ENCODE results near the gene SLC9A9.
"Not testable (repeated sequence)": the region's sequence is repeated elsewhere in the genome, so short reads cannot be mapped to it uniquely, and the experiment has no call there.

The SLC9A9 gene

DNA sequence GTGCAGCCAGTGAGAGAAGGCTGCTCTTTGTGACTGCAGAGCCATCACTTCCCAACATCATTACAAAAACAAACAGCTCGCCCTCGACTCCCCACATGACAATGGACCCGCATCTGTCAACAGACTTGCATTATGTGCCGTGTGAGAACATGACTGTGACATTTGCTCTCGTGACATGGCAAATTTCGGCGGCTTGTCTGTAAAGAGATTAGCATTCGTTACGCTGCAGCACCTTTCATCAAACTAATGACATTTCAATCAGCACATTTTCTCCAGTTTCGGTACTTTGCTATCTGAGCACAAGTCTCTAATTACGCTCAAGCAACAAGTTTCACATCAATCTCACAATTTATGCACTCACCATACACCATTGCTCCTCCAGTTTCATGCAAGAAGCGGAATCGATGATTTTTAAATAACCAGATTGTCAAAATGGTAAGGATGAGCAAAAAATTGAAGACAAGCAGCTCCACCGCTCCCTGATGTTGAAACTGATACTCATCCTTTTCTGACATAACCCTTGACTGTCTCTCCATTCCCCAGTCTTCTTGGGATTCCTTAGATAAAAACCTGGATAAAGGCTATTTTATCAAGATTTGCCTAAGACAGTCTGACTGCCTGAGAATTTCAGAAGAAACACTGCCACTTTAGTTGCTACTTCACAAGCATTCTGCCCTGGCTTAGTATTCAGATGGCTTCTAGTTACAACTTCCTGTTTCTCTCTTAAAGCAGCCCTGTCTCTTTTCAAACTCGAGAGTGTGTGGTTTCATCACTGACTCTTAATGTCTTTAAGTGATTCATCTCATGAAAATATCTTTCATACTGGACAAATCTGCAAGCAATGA is at the start of gene SLC9A9:
TSS of gene SLC9A9 (minus strand) at position 682 of the 845 bp plus-strand sequence. CDS start at position 536, 146 bp downstream.
- DNase-seq = peak; percentile 59

DNA sequence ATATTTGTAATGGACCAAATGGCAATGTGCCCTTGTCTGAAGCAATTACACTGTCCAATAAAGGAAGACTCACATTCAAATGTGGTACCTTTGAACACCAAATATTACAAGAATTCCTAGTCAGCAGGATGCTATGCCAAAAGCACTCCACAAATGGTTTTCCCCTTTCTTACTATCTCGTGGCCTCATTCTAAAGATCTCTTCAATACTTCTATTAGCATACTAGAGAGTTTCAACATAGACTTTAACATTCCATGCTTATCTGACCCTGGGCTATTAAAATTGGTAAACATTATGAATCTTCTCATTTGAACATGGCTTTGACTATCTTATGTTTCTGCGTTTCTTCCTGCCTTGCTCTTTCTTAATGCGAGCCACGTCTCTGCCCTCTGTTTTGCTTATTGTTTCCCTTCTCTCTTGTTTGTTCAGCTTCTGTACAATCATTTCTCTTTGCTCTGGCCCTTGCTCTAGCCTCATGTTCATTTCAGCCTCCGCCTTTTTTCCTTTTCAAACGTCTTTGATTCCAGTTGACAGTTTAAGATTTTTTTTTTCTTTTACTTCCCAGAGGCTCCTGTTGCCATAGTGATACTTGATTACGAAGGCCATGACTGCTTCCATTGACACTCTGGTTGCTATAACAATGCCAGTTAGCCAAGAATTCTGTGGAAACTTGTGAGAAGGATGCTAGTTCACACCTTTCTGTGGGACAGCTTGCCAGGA is 49.5 kb upstream of the SLC9A9 start:
- no peak for DNase-seq

DNA sequence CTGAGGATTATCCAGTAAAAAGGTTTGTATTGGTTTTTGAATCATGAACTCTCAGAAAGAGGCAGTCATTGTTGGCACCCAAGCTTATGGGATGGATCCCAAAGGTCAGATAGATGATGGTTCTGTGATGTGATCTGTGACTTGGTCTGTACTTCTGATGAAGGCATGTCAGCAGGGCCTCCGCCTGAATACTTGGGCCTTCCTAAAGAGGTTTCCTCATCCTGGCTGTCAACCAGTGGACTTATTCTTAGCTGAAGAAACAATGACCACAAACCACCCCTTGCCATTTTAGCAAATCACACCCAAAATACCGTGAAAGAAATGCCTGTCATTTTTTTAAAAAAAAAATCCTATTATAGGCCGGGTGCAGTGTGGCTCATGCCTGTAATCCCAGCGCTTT is 48.2 kb upstream of the SLC9A9 start:
- DNase-seq = no peak

DNA sequence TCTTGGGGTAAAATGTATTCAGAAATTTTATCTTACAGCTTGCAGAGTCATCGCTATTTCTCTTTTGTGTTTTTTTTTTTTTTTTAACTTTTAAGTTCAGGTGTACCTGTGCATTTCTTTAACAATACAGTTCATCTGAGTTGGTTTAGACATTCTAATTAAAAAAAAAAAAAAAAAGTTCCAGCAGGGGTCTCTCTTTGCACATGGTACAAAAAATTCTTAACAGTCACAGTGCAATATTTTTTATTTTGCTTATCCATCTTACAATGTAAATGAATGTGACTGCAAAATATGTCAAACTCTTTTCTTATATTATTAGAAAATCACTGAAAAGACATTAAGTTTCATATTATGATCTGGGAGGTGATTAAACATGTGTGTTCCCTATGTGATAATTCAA is 47.5 kb upstream of the SLC9A9 start:
- no peak for DNase-seq

DNA sequence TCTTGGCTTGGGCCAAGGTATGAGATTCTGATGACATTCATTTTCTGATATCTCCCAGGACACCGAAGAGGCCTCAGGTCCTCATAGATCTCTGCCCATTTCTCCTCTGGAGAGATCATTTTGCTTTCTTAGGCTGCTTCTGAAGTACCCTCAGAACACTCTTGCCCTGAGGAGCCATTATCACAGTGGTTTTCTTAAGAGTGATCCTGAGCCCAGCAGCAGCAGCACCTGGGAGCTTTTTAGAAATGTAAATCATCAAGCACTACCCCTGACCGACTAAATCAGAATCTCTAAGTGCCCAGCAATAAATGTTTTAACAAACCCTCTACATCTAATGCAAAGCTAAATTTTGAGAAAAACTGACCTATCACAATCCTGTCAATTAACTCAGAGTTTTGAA is 40.6 kb upstream of the SLC9A9 start:
- no peak for DNase-seq

DNA sequence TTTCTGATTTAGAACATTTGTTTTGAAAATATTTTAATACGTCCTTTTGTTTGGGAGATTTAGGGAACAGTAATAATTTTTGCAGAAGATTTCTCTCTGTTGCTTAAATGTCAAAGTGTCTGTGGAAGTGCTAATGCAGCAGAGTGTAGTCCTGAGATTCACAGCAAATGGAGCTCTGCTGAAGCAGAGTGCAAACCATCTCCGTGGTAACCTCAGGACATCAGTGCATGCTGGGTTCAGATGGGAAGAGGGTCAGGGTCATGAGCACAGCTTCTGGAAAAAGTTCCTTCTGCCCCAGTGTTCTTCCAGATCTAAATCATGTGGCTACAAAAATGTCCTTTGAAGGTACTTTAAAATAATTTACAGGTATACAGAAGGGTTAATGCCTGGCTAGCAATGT is 39.9 kb upstream of the SLC9A9 start:
- DNase-seq = no peak

DNA sequence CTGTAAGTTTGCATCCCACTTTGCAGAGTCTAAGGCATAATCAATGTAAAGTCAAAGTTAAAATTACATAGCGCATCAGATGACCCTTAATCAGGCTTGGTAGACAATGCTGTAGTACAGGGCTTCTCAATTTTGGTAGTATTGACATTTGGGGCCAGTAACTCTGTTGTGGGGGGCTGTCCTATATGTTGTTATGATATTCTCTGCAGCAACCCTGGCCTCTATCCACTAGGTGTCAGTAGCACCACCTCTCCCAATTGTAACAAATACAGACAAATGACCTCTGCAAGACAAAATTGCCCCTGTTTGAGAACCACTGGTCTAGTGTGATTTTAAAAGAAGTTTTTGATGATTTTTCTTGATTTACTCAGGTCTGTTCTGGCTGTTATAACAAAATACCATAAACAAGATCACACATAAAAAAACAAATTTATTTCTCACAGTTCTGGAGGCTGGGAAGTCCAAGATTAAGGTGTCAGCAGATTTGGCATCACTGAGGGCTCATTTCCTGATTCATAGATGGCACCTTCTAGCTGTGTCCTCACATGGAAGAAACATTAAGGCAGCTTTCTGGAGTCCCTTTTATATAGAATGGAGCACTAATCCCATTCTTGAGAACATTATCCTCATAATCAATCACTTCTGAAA is 37.6 kb upstream of the SLC9A9 start:
- DNase-seq = peak; percentile 49

DNA sequence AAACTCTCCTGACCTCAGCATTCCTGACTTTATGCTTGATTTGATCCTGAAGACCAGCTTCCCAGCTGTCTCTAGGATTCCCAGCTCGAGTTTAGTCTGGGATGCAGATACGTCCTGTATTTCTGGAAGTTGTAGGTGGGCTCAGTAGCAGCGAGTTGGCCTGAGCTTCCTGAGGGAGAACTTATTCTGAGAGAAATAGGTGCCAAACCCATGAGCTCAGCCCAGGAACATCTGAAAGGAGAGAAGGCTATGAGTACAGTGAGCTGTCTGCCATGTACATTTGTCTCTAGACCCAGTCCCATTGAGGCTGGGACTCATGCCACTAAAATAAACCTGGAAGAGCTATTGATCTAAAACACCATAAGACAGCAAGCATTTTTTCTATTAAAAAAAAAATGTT is 36.6 kb upstream of the SLC9A9 start:
- DNase-seq = no peak

DNA sequence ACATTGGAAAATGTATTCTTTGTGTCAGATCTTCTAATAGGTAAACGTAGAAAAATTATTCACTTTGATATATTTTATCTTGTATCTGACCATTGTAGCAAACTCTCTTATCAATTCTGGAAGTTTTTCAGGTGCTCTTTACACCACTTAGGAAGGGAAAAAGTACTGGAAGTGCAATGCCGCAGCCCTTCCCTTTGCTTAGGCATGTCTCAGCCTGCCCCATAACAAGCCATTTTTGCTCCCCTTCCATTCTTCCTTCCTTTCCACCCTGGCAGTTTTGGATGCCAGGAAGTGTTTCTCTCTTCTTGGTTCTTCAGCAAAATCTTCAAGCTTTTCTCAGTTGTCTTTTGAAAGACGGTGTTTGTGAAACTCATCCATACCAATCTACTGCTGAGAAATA is 34.9 kb upstream of the SLC9A9 start:
- no peak for DNase-seq

DNA sequence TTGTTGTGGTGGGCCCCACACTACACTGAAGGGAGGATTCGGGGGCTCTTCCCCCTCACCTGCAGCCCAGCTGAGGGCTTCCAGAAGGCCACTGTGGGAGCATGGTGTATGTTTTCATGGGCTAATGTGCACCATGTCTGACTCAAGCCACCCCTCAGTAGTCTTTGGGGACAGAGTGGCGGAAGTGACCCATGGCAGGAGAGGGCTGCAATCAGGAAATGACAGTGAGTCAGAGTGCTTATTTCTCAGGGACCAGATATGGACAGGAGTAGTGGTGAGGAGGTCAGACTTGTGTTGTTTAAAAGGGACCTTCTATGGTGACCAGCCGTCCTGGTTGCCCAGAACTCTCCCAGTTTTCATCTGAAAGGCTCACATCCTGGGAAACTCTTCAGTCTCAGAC is 32.8 kb upstream of the SLC9A9 start:
- no peak for DNase-seq

DNA sequence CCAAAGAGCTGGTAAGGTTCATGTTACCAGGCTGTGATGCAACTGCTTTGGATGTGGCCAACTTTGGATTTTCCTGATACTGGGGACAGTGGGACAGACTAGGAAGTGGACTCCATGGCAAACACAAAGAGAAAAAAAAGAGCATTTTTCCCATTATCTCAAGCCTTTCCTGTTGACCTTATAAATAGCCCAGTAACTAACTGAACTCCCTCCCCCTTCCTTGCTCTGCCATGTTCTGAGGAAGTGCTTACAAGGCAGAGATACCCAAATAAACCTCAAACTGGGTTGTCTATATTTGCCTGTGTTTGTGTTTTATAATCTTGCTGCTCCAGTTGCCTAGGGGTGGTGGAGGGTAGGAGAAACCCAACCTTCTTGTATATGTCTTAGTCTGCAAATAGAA is 27.3 kb upstream of the SLC9A9 start:
- DNase-seq = no peak

DNA sequence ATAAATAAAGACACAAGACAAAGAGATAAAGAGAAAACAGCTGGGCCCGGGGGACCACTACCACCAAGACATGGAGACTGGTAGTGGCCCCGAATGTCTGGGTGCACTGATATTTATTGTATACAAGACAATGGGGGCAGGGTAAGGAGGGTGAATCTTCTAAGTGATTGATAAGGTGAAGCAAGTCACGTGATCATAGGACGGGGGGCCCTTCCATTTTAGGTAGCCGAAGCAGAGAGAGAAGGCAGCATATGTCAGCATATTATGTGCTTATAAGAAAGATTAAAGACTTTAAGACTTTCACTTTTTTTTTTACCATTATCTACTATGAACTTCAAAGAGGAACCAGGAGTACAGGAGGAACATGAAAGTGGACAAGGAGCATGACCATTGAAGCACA is 25.3 kb upstream of the SLC9A9 start:
- not testable (repeated sequence) for DNase-seq

DNA sequence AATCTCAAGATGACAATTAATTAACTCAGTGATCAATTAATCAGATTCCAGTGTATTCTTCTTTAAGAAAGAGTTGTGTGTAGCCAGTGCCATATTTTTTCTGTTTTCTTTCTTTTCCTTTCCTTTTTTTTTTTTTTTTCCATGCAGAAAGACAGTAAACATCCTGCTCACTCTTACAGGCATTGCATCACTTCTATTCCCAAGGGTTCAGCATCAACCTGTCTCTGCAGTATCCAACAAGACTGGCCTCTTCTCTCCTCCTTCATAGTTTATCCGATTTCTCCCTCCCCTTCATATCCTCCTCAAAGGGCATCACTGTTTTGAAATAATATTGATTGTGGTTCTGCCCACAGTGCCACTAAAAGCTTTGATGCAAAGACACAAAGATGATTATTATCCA is 17.0 kb upstream of the SLC9A9 start:
- DNase-seq = no peak

DNA sequence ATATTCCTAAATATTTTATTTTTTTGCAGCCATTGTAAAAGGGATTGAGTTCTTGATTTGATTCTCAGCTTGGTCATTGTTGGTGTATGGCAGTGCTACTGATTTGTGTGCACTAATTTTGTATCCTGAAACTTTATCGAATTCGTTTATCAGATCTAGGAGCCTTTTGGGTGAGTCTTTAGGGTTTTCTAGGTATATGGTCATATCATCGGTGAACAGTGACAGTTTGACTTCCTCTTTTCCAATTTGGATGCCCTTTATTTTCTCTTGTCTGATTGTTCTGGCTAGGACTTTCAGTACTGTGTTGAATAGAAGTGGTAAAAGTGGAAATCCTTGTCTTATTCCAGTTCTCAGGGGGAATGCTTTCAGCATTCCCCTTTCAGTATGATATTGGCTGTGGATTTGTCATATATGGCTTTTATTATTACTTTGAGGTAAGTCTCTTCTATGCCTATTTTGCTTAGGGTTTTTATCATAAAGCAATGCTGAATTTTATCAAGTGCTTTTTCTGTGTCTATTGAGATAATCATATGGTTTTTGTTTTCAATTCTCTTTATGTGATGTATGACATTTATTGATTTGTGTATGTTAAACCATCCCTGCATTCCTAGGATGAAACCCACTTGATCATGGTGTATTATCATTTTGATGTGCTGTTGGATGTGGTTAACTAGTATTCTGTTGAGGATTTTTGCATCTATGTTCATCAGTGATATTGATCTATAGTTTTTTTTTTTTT is 11.4 kb upstream of the SLC9A9 start:
- DNase-seq = no peak

DNA sequence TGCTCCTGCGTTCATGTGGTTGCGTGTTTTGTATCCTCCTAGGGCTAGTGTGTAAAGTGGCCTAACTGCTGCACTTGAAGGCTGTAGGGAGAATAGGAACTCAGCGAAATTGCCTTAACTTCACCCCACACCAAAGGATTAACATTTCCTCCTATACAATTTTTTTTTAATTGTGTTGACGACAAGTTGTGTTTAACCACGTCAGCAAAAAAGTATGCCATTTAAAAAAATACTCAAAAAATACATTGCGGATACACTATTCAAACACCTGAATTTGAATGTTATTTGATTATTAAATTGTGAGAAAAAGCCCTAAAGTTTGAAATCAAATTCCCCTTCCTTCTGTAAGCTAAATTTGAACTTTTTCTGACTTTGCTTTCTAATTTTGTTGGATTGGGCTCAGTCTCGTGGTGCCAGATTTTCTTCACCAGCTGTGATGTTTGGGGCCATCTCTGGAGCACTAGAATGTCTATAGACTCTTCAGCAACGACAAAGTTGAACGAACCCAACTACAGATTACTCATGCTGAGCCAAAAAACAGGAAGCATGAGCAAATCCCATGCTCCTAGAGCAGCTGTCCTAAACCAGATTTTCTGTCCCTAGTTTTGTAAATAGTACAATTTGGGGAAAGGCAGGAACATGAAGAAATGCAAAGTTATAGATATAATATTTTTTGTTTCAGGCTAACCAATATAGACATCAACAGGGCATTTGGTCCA is 8.1 kb upstream of the SLC9A9 start:
- no peak for DNase-seq

DNA sequence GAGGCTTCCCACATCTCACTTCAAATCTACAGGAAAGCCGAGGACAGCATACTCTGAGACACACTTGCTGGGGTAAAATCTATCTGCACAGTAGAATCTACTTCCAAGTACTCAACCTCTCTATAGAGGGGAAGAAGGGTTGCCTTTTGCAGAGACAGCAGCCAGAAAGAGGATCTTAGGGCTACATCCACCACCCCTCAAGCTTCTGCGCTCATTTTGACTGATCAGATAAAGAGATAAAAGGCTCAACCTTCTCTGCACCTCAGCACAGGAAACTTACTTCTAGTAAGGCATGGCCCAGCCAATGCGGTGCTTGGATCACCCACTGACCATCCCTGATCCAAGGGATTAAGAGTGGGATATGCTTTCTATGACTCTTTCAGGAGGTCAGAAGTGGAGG is 6.9 kb upstream of the SLC9A9 start:
- peak; percentile 21 for DNase-seq

DNA sequence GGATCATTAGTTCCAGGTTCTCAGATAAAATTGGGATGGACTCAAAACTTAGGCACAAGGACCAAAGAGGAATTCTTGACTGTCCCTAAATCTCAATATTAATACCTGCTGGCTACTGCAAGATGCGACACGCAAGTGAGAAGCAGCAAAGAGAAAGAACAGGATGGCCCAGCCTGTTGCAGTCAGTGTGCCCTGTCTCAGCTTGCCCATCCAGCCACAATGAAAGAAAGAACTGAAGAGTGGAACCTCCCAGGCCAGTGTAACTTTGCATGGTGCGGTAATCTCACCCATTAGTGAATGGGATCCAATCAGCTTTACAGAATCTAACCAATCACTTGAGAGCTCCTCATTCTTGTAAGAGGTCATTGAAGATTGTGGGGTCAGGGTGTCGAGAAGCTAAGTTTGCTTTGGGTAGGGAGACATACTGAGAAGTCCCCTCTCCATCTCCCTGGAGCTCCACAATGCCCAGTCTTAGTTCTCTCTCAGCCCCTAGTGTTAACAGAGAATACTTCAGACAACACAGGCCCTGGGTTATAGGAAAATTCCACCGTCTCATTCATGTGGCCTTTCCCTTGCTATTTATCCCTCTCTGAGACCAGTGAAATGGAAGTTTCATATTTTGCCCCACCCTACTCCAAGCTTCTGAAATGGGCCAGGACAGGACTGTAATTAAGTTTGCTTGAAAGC is 3.2 kb upstream of the SLC9A9 start:
- DNase-seq = no peak

DNA sequence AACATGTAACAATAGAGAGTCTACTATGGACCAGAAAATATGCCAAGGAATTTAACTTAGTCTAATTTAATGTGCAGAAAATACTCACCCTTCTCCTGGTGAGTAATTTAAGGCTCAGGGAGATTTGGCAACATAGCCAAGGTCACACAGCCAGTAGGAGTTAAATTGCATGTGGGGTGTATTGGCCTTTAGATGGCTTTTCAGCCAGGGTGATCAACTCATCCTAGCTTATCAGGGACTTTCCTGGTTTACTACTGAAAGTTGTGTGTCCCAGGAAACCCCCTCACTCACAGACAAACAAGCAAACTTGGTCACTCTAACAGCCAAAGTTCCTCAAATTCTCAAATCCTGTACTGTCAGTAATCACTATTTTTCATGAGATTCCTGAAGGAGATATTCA is 2.6 kb upstream of the SLC9A9 start:
- no peak for DNase-seq

DNA sequence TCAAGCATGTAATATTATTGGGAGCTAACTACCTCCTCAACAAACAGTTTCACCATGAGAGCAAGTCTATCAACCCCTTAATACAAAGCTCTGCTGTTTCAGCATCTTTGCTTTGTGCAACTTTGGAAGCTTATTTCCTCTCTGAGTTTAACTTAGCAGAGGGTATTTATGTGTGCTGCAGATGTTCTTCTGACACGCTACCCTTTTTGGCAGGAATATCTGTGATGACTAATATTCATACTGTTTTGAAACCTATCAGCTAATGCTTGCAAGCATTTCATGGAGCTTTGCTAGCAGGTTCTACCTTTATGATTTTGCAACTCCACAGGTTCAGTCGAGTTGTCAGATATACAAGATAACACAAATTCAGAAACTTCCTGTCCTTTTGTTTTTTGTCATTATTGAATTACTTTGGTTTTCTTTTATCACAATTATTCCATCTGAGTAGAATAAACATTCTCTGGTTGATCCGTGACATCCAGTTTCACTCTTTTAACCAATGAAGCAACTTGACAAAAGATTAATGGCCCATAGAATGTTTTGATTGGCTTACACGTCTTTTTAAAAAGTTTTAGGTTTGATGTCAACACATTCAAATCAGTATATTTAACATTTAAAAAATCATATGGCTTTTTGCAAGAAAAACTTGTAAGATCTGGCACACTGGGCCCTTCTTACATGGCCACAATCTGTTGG is 1.7 kb upstream of the SLC9A9 start:
- no peak for DNase-seq

DNA sequence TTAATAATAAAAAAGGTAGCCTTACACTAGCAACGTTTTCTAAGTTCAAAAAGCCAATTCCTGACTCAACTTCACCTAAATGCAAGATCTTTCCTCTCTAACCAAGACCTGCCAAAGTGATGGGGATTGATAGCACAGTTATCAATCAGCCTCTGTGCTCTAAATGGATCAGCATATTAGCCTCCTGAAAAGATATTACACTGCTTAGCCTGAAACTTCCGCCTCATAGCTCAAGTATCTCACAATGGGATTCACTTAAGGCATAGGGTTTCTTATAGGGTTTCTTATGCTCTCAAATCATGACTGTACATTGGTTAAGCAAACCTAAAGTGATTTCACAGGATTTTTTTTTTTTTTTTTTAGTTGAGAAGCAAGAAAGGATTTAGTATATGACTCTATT is 436 bp upstream of the SLC9A9 start:
- no peak for DNase-seq

DNA sequence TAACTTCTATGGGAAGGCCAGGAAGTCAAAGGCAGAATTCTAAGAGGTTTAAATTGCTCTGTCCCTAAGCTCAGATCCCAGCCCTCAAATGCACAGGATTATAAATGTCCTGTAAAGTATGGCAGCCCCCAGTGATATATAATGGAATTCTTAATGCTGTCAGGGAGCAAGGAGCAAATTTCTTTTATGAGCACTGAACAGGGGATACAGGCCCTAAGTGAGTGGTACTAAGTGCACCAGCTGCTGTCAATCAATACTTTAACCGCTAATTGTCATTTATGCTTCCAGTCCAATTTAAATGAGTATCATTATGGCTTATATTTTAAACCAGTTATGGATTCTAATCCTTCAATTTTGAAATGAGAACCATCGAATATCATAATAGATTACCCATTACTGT is 4.7 kb downstream of the SLC9A9 start:
- no peak for DNase-seq
